Tibial nerve (tissue), 4 donors: ENCODE measurements around the gene ASCC1.

Experiments
- CTCF ChIP-seq, 5 experiments: fragments of 200-600 bp in 3 of 5; fragments of 450-650 bp in 2 of 5; sonication (generic) in 3 of 5; IDR thresholded peaks; one replicate each; pipeline ENCODE4 v1.5.1; 2016 to 2019; ENCODE audit warnings: antibody characterized with exemption in 5 of 5, mild to moderate bottlenecking in 3 of 5, moderate library complexity in 2 of 5
- EP300 ChIP-seq, 2 donors: sonication (generic); formaldehyde crosslinking; IDR thresholded peaks; one replicate each; pipeline ENCODE4 v1.6.1; 2017; ENCODE audit warnings: antibody characterized with exemption in 2 of 2, mild to moderate bottlenecking in 1 of 2
- POLR2A ChIP-seq, 2 donors: fragments of 450-650 bp; IDR thresholded peaks; one replicate each; pipeline ENCODE4 v1.6.1; 2017; ENCODE audit warnings: antibody characterized with exemption in 2 of 2, mild to moderate bottlenecking in 2 of 2, moderate library complexity in 2 of 2

GRCh38 chr10:72105710-72106109, 110.4 kb downstream of the ASCC1 start:
- TF ChIP-seq CTCF (IDR thresholded peaks at IDR 0.05) (no peak), POLR2A (IDR thresholded peaks at IDR 0.05) (no peak), EP300 (IDR thresholded peaks at IDR 0.05) (no peak)
